HEK293 (cell line): ENCODE results near the gene WRAP73.
A peak's percentile ranks its signal among the peaks of the same experiment; 100 is the strongest.

ENCODE experiments used
- CTCF ChIA-PET: fragments of 350-600 bp; formaldehyde crosslinking; extraction: SDS; loops from one replicate; lab custom pipeline; 2021; ENCODE audit warnings: antibody characterized with exemption; lab: Yijun Ruan, JAX
- POLR2A ChIA-PET: fragments of 300-600 bp; formaldehyde crosslinking; extraction: SDS; loops from one replicate; lab custom pipeline; 2020; ENCODE audit warnings: antibody characterized with exemption, inconsistent platforms; lab: Yijun Ruan, JAX
- H3K27ac ChIP-seq: fragments of 200-500 bp; sonication (Bioruptor generic); 2 replicates; pipeline ENCODE4 v1.5.1; 2014; ENCODE audit warnings: low read depth, low read length, control low read depth, inconsistent platforms; ENCODE audit errors: extremely low read depth
- H3K36me3 ChIP-seq, 2 experiments: fragments of 200-500 bp in 1 of 2; sonication (Bioruptor generic) in 1 of 2; 1 replicate in 1 of 2; 2 replicates in 1 of 2; pipeline ENCODE4 v1.5.1; 2014 to 2017; ENCODE audit warnings: inconsistent platforms in 2 of 2, low read length in 2 of 2; ENCODE audit not compliant: control insufficient read depth in 2 of 2, insufficient read depth in 1 of 2
- H3K4me1 ChIP-seq: fragments of 200-500 bp; sonication (Bioruptor generic); 2 replicates; pipeline ENCODE4 v1.5.1; 2014; ENCODE audit warnings: mild to moderate bottlenecking, low read length, inconsistent platforms; ENCODE audit not compliant: control insufficient read depth, insufficient read depth
- H3K4me3 ChIP-seq: 2 replicates; pipeline ENCODE4 v1.5.1; 2011; ENCODE audit warnings: low read depth, mild to moderate bottlenecking, control low read depth, low read length, moderate library complexity
- H3K9me3 ChIP-seq: fragments of 200-500 bp; sonication (Bioruptor generic); 2 replicates; pipeline ENCODE4 v1.5.1; 2014; ENCODE audit warnings: low read depth, low read length, inconsistent platforms; ENCODE audit not compliant: control insufficient read depth, insufficient read depth
- GLIS1 ChIP-seq: fragments of 450-650 bp; formaldehyde crosslinking; IDR thresholded peaks from 2 replicates; pipeline ENCODE4 v1.5.1; 2016; ENCODE audit warnings: missing biosample characterization, missing genetic modification characterization
- GLIS2 ChIP-seq: fragments of 450-650 bp; formaldehyde crosslinking; IDR thresholded peaks from 2 replicates; pipeline ENCODE4 v1.5.1; 2016; ENCODE audit warnings: missing biosample characterization, missing genetic modification characterization
- SALL2 ChIP-seq: fragments of 450-650 bp; formaldehyde crosslinking; IDR thresholded peaks from 2 replicates; pipeline ENCODE4 v1.5.0; 2017; ENCODE audit warnings: missing biosample characterization, mild to moderate bottlenecking, missing genetic modification characterization, borderline replicate concordance
- ZBTB20 ChIP-seq: fragments of 450-650 bp; formaldehyde crosslinking; IDR thresholded peaks from 2 replicates; pipeline ENCODE4 v1.5.1; 2016; ENCODE audit warnings: missing biosample characterization, missing genetic modification characterization
- ZBTB48 ChIP-seq: fragments of 450-650 bp; formaldehyde crosslinking; IDR thresholded peaks from 2 replicates; pipeline ENCODE4 v1.5.1; 2016; ENCODE audit warnings: missing biosample characterization, missing genetic modification characterization
- ZNF132 ChIP-seq: fragments of 450-650 bp; formaldehyde crosslinking; IDR thresholded peaks from 2 replicates; pipeline ENCODE4 v1.5.1; 2017; ENCODE audit warnings: missing biosample characterization, missing genetic modification characterization, borderline replicate concordance
- ZNF140 ChIP-seq: fragments of 450-650 bp; formaldehyde crosslinking; IDR thresholded peaks from 2 replicates; pipeline ENCODE4 v1.5.1; 2016; ENCODE audit warnings: missing biosample characterization, missing genetic modification characterization
- ZNF341 ChIP-seq: fragments of 450-650 bp; formaldehyde crosslinking; IDR thresholded peaks from 2 replicates; pipeline ENCODE4; 2016; ENCODE audit warnings: low read depth, missing biosample characterization, missing genetic modification characterization
- ZNF837 ChIP-seq: fragments of 450-650 bp; formaldehyde crosslinking; IDR thresholded peaks from 2 replicates; pipeline ENCODE4 v1.5.1; 2016; ENCODE audit warnings: missing biosample characterization, missing genetic modification characterization
- TF ChIP-seq, protein P1 (sequence below): fragments of 450-650 bp; formaldehyde crosslinking; IDR thresholded peaks from 2 replicates; pipeline ENCODE4 v1.5.1; 2016; ENCODE audit warnings: missing biosample characterization, missing genetic modification characterization
- TF ChIP-seq, protein P2 (sequence below): fragments of 450-650 bp; formaldehyde crosslinking; IDR thresholded peaks from 2 replicates; pipeline ENCODE4 v1.5.1; 2016; ENCODE audit warnings: missing biosample characterization, missing genetic modification characterization

Gene WRAP73

DNA sequence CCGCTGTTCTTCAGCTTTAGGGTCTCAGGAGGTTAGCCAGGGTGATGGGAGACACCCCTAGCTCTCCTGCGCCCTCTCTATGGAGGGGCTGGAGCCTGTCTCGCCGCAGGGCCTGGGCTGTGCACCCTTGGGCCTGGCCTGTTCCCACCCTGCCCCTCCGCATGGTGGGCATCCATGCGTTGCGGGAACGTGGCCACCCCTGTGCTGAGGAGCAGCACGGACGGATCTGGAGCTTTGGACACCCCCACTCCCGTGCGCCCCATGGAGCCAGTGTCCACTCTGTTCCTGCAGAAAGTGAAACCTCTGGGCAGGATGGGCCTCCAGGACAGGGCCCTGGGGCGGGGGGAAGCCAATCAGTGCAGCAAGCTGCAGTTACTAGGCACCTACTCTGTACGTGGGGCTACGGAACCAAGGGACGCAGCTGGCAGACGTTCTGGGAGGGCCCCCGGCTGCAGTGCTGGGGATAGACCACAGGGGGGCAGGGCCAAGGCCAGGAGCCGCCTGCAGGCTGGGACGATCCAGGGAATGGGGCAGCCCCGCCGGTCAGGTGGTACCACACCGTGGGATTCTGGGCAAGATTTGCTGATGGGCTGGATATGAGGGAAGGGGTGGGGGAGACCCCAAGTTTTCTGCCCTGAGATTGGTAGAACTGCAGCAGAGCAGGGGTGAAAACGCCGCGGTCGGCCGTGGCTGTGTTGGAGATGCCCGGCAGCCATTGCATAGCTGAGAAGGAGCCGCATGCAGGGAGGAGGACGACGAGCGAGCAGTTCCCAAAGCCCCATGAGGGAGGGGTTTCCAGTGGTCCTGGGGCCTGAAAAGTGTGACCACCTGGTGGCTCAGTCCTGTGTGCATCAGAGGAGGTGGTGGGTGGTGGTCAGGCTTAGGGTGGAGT is 45.7 kb upstream of the WRAP73 start:
- TF ChIP-seq, protein P1, sequence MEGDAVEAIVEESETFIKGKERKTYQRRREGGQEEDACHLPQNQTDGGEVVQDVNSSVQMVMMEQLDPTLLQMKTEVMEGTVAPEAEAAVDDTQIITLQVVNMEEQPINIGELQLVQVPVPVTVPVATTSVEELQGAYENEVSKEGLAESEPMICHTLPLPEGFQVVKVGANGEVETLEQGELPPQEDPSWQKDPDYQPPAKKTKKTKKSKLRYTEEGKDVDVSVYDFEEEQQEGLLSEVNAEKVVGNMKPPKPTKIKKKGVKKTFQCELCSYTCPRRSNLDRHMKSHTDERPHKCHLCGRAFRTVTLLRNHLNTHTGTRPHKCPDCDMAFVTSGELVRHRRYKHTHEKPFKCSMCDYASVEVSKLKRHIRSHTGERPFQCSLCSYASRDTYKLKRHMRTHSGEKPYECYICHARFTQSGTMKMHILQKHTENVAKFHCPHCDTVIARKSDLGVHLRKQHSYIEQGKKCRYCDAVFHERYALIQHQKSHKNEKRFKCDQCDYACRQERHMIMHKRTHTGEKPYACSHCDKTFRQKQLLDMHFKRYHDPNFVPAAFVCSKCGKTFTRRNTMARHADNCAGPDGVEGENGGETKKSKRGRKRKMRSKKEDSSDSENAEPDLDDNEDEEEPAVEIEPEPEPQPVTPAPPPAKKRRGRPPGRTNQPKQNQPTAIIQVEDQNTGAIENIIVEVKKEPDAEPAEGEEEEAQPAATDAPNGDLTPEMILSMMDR, result peak; percentile 91
- TF ChIP-seq ZBTB48, result no peak
- no peak for TF ChIP-seq SALL2 (tag by site-specific recombination)
- 0 out of 2 replicates have a peak, but pooled peaks have one; percentile 15 for TF ChIP-seq ZNF341 (tag by site-specific recombination)
- peak; percentile 69 for TF ChIP-seq GLIS2 (tag by site-specific recombination)
- TF ChIP-seq, protein P2, sequence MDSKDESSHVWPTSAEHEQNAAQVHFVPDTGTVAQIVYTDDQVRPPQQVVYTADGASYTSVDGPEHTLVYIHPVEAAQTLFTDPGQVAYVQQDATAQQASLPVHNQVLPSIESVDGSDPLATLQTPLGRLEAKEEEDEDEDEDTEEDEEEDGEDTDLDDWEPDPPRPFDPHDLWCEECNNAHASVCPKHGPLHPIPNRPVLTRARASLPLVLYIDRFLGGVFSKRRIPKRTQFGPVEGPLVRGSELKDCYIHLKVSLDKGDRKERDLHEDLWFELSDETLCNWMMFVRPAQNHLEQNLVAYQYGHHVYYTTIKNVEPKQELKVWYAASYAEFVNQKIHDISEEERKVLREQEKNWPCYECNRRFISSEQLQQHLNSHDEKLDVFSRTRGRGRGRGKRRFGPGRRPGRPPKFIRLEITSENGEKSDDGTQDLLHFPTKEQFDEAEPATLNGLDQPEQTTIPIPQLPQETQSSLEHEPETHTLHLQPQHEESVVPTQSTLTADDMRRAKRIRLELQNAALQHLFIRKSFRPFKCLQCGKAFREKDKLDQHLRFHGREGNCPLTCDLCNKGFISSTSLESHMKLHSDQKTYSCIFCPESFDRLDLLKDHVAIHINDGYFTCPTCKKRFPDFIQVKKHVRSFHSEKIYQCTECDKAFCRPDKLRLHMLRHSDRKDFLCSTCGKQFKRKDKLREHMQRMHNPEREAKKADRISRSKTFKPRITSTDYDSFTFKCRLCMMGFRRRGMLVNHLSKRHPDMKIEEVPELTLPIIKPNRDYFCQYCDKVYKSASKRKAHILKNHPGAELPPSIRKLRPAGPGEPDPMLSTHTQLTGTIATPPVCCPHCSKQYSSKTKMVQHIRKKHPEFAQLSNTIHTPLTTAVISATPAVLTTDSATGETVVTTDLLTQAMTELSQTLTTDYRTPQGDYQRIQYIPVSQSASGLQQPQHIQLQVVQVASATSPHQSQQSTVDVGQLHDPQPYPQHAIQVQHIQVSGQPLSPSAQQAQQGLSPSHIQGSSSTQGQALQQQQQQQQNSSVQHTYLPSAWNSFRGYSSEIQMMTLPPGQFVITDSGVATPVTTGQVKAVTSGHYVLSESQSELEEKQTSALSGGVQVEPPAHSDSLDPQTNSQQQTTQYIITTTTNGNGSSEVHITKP (tag by site-specific recombination), result no peak
- 0 out of 2 replicates have a peak, but pooled peaks have one; percentile 9 for TF ChIP-seq ZBTB20 (tag by site-specific recombination)
- TF ChIP-seq GLIS1 (tag by site-specific recombination), result 0 out of 2 replicates have a peak, but pooled peaks have one; percentile 57
- no peak for TF ChIP-seq ZNF140 (tag by site-specific recombination)
- TF ChIP-seq, all 188 proteins: peak for 5
- H3K36me3 ChIP-seq, result peaks cover 0 to 10% of the 10 kb centered on the region in 2 experiments; a peak in 1 of 3 replicates
- no peak overlapping the region for H3K27ac ChIP-seq
- no peaks in the 10 kb centered on the region for H3K4me1 ChIP-seq
- ChIA-PET CTCF (interaction anchor here (0.5 to 2.4 kb wide), 7 partner anchors 9 to 1357 kb away, joined by 3 to 9 read pairs (median 4); no protein-coding TSS in a partner anchor), POLR2A (no interaction called here)
- no peak overlapping the region for H3K4me3 ChIP-seq
- H3K9me3 ChIP-seq, result no peaks in the 10 kb centered on the region

DNA sequence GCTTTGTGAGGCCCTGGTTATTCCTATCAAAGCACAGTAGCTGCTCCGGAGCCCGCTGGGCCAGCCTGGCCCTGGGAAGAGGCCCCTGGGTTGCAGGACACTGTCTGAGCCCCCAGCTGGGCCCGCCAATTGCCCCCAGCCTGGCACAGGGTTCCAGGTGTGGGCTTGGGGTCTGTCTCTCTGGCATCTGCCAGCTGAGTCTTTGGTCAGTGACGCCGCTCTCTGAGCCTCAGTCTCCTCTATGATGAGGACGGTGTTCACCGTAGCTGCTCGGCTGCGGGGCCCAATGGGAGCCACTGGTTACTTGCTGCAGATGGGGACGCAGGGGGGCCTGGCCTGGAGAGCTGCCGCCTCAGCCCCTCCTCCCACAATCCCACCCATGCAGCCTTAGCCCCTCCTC is 43.4 kb upstream of the WRAP73 start:
- Histone ChIP-seq H3K27ac (no peak overlapping the region), H3K4me1 (no peaks in the 10 kb centered on the region), H3K9me3 (no peaks in the 10 kb centered on the region), H3K4me3 (no peak overlapping the region), H3K36me3 (peaks cover 0 to 10% of the 10 kb centered on the region in 2 experiments; a peak in 1 of 3 replicates)
- no peak for TF ChIP-seq ZNF132 (tag by site-specific recombination)
- POLR2A ChIA-PET, result no interaction called here
- CTCF ChIA-PET, result no interaction called here

DNA sequence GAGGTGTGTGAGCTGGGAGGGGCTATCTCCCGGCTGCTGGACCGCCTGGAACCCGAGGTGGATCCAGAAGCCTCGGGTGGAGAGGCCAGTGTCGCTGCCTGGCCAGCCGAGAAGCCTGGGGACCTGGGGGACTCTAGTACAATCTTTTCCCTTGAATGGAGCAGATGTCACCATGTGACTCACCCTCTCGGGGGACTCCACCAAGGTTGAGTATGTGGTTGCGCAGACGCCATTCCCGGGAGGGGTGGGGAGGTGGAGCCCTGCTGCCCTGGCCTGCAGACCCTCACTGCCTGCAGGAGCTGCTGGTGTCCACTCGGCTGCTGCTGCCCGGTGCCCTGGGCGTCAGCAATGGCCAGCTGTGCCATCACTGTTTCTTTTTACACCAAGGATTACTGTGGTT is 42.7 kb upstream of the WRAP73 start:
- H3K4me3 ChIP-seq, result no peak overlapping the region
- H3K36me3 ChIP-seq, result peaks cover 0 to 6% of the 10 kb centered on the region in 2 experiments; a peak in 1 of 3 replicates
- no peak overlapping the region for H3K27ac ChIP-seq
- ChIA-PET CTCF (no interaction called here), POLR2A (no interaction called here)
- H3K4me1 ChIP-seq, result no peaks in the 10 kb centered on the region
- no peaks in the 10 kb centered on the region for H3K9me3 ChIP-seq
- no peak for TF ChIP-seq ZNF837 (tag by site-specific recombination)
